ENCODE results near the gene KCNG2. TPM values are rescaled to one million over a fixed set of nuclear protein-coding genes. Genes with fewer than 3 reads are reported as not detected.

The KCNG2 gene
- total and polyA plus RNA-seq, 9 of the 15 experiments (the other 6 are each of a cell fraction or from before 2014, with no cell fraction given), result not detected

- H3K27ac ChIP-seq (ENCODE audit: extremely low read depth, low read depth, low read length), result no peak overlapping the region
- ATAC-seq (no peak), DNase-seq (ENCODE audit: extremely low read depth in 1 of 4, low spot score in 3 of 4) (no peak), FAIRE-seq (no peak)
- in situ Hi-C loops (cut with MboI), result no loop called here
- no peaks in the 10 kb centered on the region for H3K79me2 ChIP-seq (ENCODE audit: control insufficient read depth, insufficient read depth, low read length)
- no peaks in the 10 kb centered on the region for H3K9me3 ChIP-seq (replicated peaks; ENCODE audit: control insufficient read depth, insufficient read depth, low read depth, low read length)
- BruUV-seq (replicated peaks), result no TSS peak
- H2AFZ ChIP-seq (ENCODE audit: low read depth, low read length), result no peak overlapping the region
- no peaks in the 10 kb centered on the region for H3K27me3 ChIP-seq (ENCODE audit: control insufficient read depth in 2 of 2, insufficient read depth in 2 of 2, low read length in 2 of 2)
- H3K4me1 ChIP-seq (replicated peaks in 1 of 2; ENCODE audit: control insufficient read depth in 2 of 2, insufficient read depth in 2 of 2, low read length in 2 of 2), result no peaks in the 10 kb centered on the region; a peak in 1 of 5 replicates
- no peaks in the 10 kb centered on the region for H3K9me1 ChIP-seq (ENCODE audit: control insufficient read depth, insufficient read depth, low read length)
- WGBS (ENCODE audit: insufficient coverage, low coverage, missing lambda C conversion rate), result 86% methylated on average over 5 of the region's 24 CpGs
- H3K36me3 ChIP-seq (ENCODE audit: control insufficient read depth, insufficient read depth, low read length), result no peaks in the 10 kb centered on the region
- no peak for TF ChIP-seq ZKSCAN8 (CRISPR knock-in tag; IDR thresholded peaks at IDR 0.05)
- no peak for TF ChIP-seq SMARCB1 (IDR thresholded peaks at IDR 0.05; ENCODE audit: insufficient read length, low read depth)
- TF ChIP-seq BCL6 (CRISPR knock-in tag; IDR thresholded peaks at IDR 0.05), result no peak
- TF ChIP-seq POLR2H (tag; IDR thresholded peaks at IDR 0.05; ENCODE audit: low read depth), result no peak
- no peak for TF ChIP-seq SNRNP70 (optimal IDR thresholded peaks at IDR 0.05; ENCODE audit: low read depth, low read length)
- no peak for TF ChIP-seq HCFC1 (IDR thresholded peaks at IDR 0.05; ENCODE audit: low read depth, low read length)
- no peak for TF ChIP-seq HMGN3 (IDR thresholded peaks at IDR 0.05; ENCODE audit: borderline replicate concordance, extremely low read depth, insufficient read length, low read depth, low read length)
- TF ChIP-seq SNAPC5 (CRISPR knock-in tag; IDR thresholded peaks at IDR 0.05), result no peak
- no peak for TF ChIP-seq HDAC2 (IDR thresholded peaks at IDR 0.05)
- intact Hi-C loops (cut with micrococcal nuclease), result no loop called here
- ChIA-PET POLR2A (no interaction called here), CTCF (ENCODE audit: low intra/inter-chr PET ratio) (no interaction called here)
- H3K4me3 ChIP-seq, result no peak overlapping the region
- no peaks in the 10 kb centered on the region for H4K20me1 ChIP-seq (replicated peaks; ENCODE audit: control insufficient read depth, insufficient read depth, low read length)
- H3K4me2 ChIP-seq (ENCODE audit: insufficient read depth, low read length), result no peak overlapping the region
- H3K9ac ChIP-seq (ENCODE audit: insufficient read depth in 1 of 2, low read depth in 2 of 2, low read length in 2 of 2), result no peak overlapping the region
These were observed 124.5 kb downstream of the KCNG2 start for GRCh38 chr18:79921984-79922965.

Data from K562 (cell line).